CD14-positive monocyte (primary cell): ENCODE measurements around the gene ZNF385D. TPM values are rescaled to one million over a fixed set of nuclear protein-coding genes. Genes with fewer than 3 reads are reported as not detected.

Experiments used
- DNase-seq, 3 donors: peaks; one replicate each; pipeline ENCODE4 v3.0.0-alpha.2; 2011 to 2022
- H2AFZ ChIP-seq: 2 replicates; pipeline ENCODE4 v1.6.0; 2012; ENCODE audit warnings: mild to moderate bottlenecking, low read depth, low read length, inconsistent platforms; ENCODE audit not compliant: insufficient read depth, poor library complexity, severe bottlenecking
- H3K27ac ChIP-seq, 2 donors: 1 replicate in 1 of 2; 2 replicates in 1 of 2; pipeline ENCODE4 v1.5.1; 2012 to 2013; ENCODE audit warnings: low read length in 2 of 2, control low read depth in 1 of 2, inconsistent platforms in 1 of 2, low read depth in 1 of 2, mild to moderate bottlenecking in 1 of 2
- H3K27me3 ChIP-seq, 2 donors: one replicate each; pipeline versions ENCODE4 v1.6.0 to v1.6.1; 2011 to 2013; ENCODE audit warnings: low read length in 2 of 2; ENCODE audit not compliant: control insufficient read depth in 2 of 2, insufficient read depth in 2 of 2
- H3K36me3 ChIP-seq, 2 donors: replicated peaks in 1 of 2; 1 replicate in 1 of 2; 2 replicates in 1 of 2; pipeline versions ENCODE4 v1.5.1 to v1.6.1; 2012 to 2013; ENCODE audit warnings: low read length in 2 of 2, control low read depth in 1 of 2, inconsistent platforms in 1 of 2, mild to moderate bottlenecking in 1 of 2; ENCODE audit not compliant: insufficient read depth in 2 of 2, control insufficient read depth in 1 of 2
- H3K4me1 ChIP-seq, 2 donors: 1 replicate in 1 of 2; 2 replicates in 1 of 2; pipeline versions ENCODE4 v1.5.1 to v1.6.1; 2012 to 2013; ENCODE audit warnings: low read length in 2 of 2, control low read depth in 1 of 2, inconsistent platforms in 1 of 2, mild to moderate bottlenecking in 1 of 2, moderate library complexity in 1 of 2; ENCODE audit not compliant: insufficient read depth in 2 of 2, control insufficient read depth in 1 of 2
- H3K4me2 ChIP-seq: replicated peaks from 2 replicates; pipeline ENCODE3; 2012; ENCODE audit warnings: low read length, moderate library complexity, mild to moderate bottlenecking; ENCODE audit not compliant: poor library complexity, severe bottlenecking; ENCODE audit errors: extremely low read depth
- H3K4me3 ChIP-seq, 3 experiments: fragments of 200-600 bp in 1 of 3; sonication (generic) in 1 of 3; replicated peaks in 1 of 3; 1 replicate in 2 of 3; 2 replicates in 1 of 3; pipeline ENCODE4 v1.5.1; 2011 to 2013; ENCODE audit warnings: low read length in 3 of 3, mild to moderate bottlenecking in 3 of 3, control low read depth in 2 of 3, low read depth in 2 of 3, inconsistent platforms in 1 of 3, moderate library complexity in 1 of 3
- H3K79me2 ChIP-seq: 2 replicates; pipeline ENCODE4 v1.6.0; 2012; ENCODE audit warnings: mild to moderate bottlenecking, control low read depth, inconsistent platforms, low read length, moderate library complexity; ENCODE audit not compliant: insufficient read depth
- H3K9ac ChIP-seq: 2 replicates; pipeline ENCODE4 v1.6.0; 2017; ENCODE audit warnings: low read length, mild to moderate bottlenecking; ENCODE audit not compliant: insufficient read depth, poor library complexity, severe bottlenecking
- H3K9me3 ChIP-seq, 2 donors: replicated peaks in 1 of 2; 1 replicate in 1 of 2; 2 replicates in 1 of 2; pipeline versions ENCODE4 v1.5.1 to v1.6.1; 2012 to 2013; ENCODE audit warnings: low read length in 2 of 2, control low read depth in 1 of 2; ENCODE audit not compliant: control insufficient read depth in 1 of 2, insufficient read depth in 1 of 2
- H4K20me1 ChIP-seq: 2 replicates; pipeline ENCODE4 v1.6.0; 2012; ENCODE audit warnings: mild to moderate bottlenecking, low read length, control low read depth, moderate library complexity; ENCODE audit not compliant: insufficient read depth
- H3K27ac Mint-ChIP-seq, 7 donors: one replicate each; pipeline ENCODE4 v1.8.0; 2020; ENCODE audit warnings: mild to moderate bottlenecking in 7 of 7, mixed read lengths in 7 of 7, moderate library complexity in 6 of 7, inconsistent platforms in 2 of 7
- H3K27me3 Mint-ChIP-seq, 3 donors: one replicate each; pipeline ENCODE4 v1.8.0; 2021 to 2022; ENCODE audit warnings: low read depth in 3 of 3, mild to moderate bottlenecking in 3 of 3, mixed read lengths in 3 of 3, moderate library complexity in 3 of 3, inconsistent platforms in 1 of 3
- H3K36me3 Mint-ChIP-seq, 2 donors: one replicate each; pipeline ENCODE4 v1.8.0; 2020; ENCODE audit warnings: mixed read lengths in 2 of 2, inconsistent platforms in 1 of 2, mild to moderate bottlenecking in 1 of 2
- H3K4me1 Mint-ChIP-seq: one replicate; pipeline ENCODE4 v1.8.0; 2020; ENCODE audit warnings: mild to moderate bottlenecking, mixed read lengths
- H3K4me3 Mint-ChIP-seq, 2 donors: one replicate each; pipeline ENCODE4 v1.8.0; 2020; ENCODE audit warnings: mild to moderate bottlenecking in 2 of 2, mixed read lengths in 2 of 2, moderate library complexity in 1 of 2
- H3K9me3 Mint-ChIP-seq, 7 donors: one replicate each; pipeline ENCODE4 v1.8.0; 2020 to 2022; ENCODE audit warnings: mixed read lengths in 7 of 7, mild to moderate bottlenecking in 6 of 7, moderate library complexity in 6 of 7, inconsistent platforms in 2 of 7
- WGBS: methylation state at CpG from one replicate; pipeline ENCODE4 v1.1.5; 2013; ENCODE audit warnings: missing lambda C conversion rate; ENCODE audit not compliant: insufficient coverage; 5-methylcytosine and 5-hydroxymethylcytosine counted together
- intact Hi-C, 2 donors: fragments of 100-400 bp; cut with micrococcal nuclease; formaldehyde crosslinking; loops; one replicate each; pipeline versions ENCODE4 v1.15.0 to v1.15.1; 2023
- polyA plus RNA-seq, 3 donors: library from polyadenylated mRNA; depleted of rRNA in 1 of 3; unstranded in 2 of 3; stranded (reverse) in 1 of 3; fragments of 300-500 nt in 2 of 3; fragments of >200 nt in 1 of 3; fragmentation: Illumina TruSeq in 2 of 3; gene quantifications; 1 replicate in 2 of 3; 2 replicates in 1 of 3; pipeline ENCODE4 v1.2.3, GENCODE V29; 2012 to 2021
- TF ChIP-seq, protein P1 (sequence below): fragments of 200-600 bp; IDR thresholded peaks from one replicate; pipeline ENCODE4 v1.8.0; 2022; ENCODE audit warnings: antibody characterized with exemption, mild to moderate bottlenecking

Gene ZNF385D
- polyA plus RNA-seq, 3 donors, result not detected

DNA sequence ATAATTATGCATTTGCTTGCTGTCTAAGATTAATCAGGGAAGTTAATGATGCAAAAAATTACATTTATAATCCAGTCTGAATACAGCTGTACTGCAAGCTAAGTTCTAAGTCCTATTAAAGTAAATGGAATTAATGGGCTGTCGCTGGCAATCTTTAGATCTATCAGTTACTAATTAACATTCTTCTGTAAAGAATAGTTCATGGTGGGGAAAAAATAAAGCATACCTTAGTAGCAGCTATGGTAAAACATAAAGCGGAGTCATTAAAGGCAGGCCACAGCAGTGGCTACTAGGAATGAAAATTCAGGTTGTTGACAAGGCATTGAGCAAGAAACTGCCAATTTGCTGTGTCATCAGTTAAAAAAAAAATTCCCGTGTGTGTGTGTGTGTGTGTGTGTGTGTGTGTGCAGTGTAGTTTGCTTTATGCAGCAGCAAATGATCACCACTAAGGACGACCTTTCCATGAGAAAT, 129.8 kb downstream of the ZNF385D start:
- Histone ChIP-seq H3K36me3 (no peaks in the 10 kb centered on the region), H3K4me2 (no peak overlapping the region), H2AFZ (no peak overlapping the region), H4K20me1 (no peaks in the 10 kb centered on the region), H3K9ac (no peak overlapping the region), H3K9me3 (no peaks in the 10 kb centered on the region), H3K4me1 (no peaks in the 10 kb centered on the region), H3K79me2 (no peaks in the 10 kb centered on the region), H3K4me3 (no peak overlapping the region), H3K27me3 (no peaks in the 10 kb centered on the region), H3K27ac (no peak overlapping the region)
- no peaks in the 10 kb centered on the region for H3K36me3 Mint-ChIP-seq
- peaks cover 0 to 5% (median 0%) of the 10 kb centered on the region in 7 donors for H3K9me3 Mint-ChIP-seq
- no peak overlapping the region for H3K4me3 Mint-ChIP-seq
- WGBS, result 0% methylated on average over 1 of the region's 4 CpGs
- intact Hi-C loops, result no loop called here
- H3K4me1 Mint-ChIP-seq, result no peaks in the 10 kb centered on the region
- H3K27ac Mint-ChIP-seq, result no peak overlapping the region
- no peak for DNase-seq
- TF ChIP-seq, protein P1, sequence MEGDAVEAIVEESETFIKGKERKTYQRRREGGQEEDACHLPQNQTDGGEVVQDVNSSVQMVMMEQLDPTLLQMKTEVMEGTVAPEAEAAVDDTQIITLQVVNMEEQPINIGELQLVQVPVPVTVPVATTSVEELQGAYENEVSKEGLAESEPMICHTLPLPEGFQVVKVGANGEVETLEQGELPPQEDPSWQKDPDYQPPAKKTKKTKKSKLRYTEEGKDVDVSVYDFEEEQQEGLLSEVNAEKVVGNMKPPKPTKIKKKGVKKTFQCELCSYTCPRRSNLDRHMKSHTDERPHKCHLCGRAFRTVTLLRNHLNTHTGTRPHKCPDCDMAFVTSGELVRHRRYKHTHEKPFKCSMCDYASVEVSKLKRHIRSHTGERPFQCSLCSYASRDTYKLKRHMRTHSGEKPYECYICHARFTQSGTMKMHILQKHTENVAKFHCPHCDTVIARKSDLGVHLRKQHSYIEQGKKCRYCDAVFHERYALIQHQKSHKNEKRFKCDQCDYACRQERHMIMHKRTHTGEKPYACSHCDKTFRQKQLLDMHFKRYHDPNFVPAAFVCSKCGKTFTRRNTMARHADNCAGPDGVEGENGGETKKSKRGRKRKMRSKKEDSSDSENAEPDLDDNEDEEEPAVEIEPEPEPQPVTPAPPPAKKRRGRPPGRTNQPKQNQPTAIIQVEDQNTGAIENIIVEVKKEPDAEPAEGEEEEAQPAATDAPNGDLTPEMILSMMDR, result no peak
- no peaks in the 10 kb centered on the region for H3K27me3 Mint-ChIP-seq

DNA sequence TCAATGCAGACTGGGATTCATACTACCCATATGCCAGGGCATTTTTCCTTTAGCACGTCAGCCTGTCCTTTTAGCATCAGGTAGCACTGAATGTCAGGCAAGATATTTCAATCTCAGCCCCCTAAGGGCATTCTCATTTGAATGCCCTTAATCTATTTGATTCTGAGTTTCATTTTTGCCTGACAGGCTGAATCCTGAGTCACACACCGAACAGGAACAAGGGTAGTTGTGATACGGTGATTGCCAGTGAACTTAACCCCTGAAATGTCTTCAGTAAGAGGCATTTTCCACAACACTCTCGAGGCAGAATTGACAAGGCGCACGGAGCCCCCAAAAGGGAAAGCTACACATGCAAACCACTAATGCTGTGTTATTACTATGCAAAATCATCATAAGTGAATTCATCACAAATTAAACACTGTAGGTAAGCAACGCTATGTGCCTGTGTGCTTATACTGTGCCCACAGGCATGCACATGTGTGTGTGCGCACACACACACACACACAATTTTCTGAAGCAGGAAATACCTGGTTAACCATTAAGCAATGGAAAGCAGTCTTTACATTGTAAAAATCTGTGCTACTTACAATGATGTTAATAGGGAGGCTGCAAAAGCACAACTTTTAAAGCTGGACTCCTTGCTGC, 130.4 kb downstream of the ZNF385D start:
- DNase-seq, result no peak
- no peaks in the 10 kb centered on the region for H3K27me3 Mint-ChIP-seq
- H3K4me3 Mint-ChIP-seq, result no peak overlapping the region
- no peak overlapping the region for H3K27ac ChIP-seq
- WGBS, result 73% methylated on average over 3 of the region's 8 CpGs
- H3K36me3 Mint-ChIP-seq, result no peaks in the 10 kb centered on the region
- no peak overlapping the region for H2AFZ ChIP-seq
- no peak overlapping the region for H3K4me3 ChIP-seq
- H3K27ac Mint-ChIP-seq, result no peak overlapping the region
- no peaks in the 10 kb centered on the region for H3K9me3 ChIP-seq
- no peak overlapping the region for H3K9ac ChIP-seq
- peaks cover 0 to 5% (median 0%) of the 10 kb centered on the region in 7 donors for H3K9me3 Mint-ChIP-seq
- H4K20me1 ChIP-seq, result no peaks in the 10 kb centered on the region
- H3K36me3 ChIP-seq, result no peaks in the 10 kb centered on the region
- H3K4me1 ChIP-seq, result no peaks in the 10 kb centered on the region
- TF ChIP-seq, protein P1, result no peak
- no peaks in the 10 kb centered on the region for H3K4me1 Mint-ChIP-seq
- H3K79me2 ChIP-seq, result no peaks in the 10 kb centered on the region
- no peaks in the 10 kb centered on the region for H3K27me3 ChIP-seq
- no peak overlapping the region for H3K4me2 ChIP-seq
- intact Hi-C loops, result no loop called here
